ENCODE measurements around the gene OFD1.

GRCh38 chrX:13697976-13698375 lies 36.6 kb upstream of the OFD1 start:
- no peak for TF ChIP-seq EZH2phosphoT487 (conservative IDR thresholded peaks at IDR 0.05; ENCODE audit: low read length)
- TF ChIP-seq, protein P1, sequence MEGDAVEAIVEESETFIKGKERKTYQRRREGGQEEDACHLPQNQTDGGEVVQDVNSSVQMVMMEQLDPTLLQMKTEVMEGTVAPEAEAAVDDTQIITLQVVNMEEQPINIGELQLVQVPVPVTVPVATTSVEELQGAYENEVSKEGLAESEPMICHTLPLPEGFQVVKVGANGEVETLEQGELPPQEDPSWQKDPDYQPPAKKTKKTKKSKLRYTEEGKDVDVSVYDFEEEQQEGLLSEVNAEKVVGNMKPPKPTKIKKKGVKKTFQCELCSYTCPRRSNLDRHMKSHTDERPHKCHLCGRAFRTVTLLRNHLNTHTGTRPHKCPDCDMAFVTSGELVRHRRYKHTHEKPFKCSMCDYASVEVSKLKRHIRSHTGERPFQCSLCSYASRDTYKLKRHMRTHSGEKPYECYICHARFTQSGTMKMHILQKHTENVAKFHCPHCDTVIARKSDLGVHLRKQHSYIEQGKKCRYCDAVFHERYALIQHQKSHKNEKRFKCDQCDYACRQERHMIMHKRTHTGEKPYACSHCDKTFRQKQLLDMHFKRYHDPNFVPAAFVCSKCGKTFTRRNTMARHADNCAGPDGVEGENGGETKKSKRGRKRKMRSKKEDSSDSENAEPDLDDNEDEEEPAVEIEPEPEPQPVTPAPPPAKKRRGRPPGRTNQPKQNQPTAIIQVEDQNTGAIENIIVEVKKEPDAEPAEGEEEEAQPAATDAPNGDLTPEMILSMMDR (IDR thresholded peaks at IDR 0.05; ENCODE audit: insufficient read depth, low read length, poor library complexity, severe bottlenecking), result no peak

Data from SU-DHL-6 (cell line).